ENCODE results near the gene RAP2A.

GRCh38 chr13:97414392-97414791, 19.6 kb upstream of the RAP2A start:
- TF ChIP-seq EP300 (IDR thresholded peaks at IDR 0.05), result no peak
- no peak for TF ChIP-seq POLR2A (IDR thresholded peaks at IDR 0.05)

Data from gastroesophageal sphincter (tissue), 2 donors.